NCI-H2196 treated with DMSO at 0.1 percent for 48 hours (cell line): ENCODE data around the gene STT3B.
"Not testable (repeated sequence)": the region's sequence is repeated elsewhere in the genome, so short reads cannot be mapped to it uniquely, and the experiment has no call there.

Experiments used
- DNase-seq: peaks from one replicate; lab custom pipeline; 2025; ENCODE audit not compliant: unreplicated experiment; lab: John Stamatoyannopoulos, UW

The STT3B gene

DNA sequence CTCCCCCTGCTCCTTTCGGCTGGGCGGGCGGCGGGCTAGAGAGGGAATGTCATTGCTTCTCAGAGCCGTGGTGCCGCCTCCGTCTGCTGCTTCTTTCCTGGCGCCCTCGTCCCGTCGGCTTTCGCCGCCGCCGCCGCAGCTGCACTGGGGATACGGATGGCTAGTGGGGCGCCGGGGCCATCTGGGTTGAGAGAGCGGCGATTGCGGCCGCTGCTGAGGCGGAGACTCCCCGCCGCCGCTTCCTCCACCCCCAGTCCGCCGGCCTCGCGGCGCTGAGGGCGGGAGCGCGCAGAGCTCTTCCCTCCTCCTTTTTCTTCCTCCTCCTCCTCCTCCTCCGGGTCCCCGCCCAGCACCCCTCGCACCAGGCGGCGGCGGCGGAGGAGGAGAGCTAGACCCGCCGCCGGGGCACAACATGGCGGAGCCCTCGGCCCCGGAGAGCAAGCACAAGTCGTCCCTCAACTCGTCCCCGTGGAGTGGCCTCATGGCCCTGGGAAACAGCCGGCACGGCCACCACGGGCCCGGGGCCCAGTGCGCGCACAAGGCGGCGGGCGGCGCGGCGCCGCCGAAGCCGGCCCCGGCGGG lies at the start of gene STT3B:
Gene STT3B (plus strand): TSS at position 339 of the 582 bp plus-strand sequence. CDS start 74 bp downstream, at position 413.
- DNase-seq: no peak

DNA sequence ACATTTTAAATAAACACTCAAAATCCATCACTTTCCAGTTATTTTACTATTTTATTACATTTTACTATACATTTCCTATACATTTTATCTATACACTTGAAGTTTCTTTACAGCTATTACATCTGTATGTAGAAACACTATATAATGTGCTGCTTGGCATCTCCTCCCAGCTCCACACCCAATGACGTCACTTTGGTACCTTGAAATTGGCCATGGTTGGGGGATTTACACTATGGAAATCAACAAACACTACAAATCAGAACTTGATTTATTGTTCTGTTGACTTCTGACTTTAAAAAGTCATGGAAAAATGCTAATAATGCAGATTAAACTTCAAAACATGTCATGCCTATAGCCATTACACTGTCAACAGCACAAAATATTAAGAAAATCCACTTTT lies 48.9 kb upstream of the STT3B start:
- DNase-seq: no peak

DNA sequence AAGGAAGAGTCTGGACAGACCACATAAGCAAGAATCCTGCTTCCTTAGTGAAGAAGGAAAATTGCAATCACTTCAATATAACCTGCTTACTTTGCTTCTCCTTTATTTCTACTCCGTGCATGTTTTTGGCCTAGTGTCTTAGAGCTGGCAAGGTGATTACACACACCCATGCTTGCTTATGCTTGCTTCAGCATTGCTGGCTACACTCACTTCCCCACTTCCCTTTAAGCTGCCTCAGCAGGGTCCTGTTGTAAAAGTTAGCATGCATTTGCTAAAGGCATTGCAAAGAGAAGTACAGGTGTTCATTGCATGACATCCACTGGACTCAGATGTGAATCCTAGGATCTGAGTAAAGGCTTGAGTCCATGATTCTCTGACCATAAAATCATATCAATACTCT lies 47.5 kb upstream of the STT3B start:
- no peak for DNase-seq

DNA sequence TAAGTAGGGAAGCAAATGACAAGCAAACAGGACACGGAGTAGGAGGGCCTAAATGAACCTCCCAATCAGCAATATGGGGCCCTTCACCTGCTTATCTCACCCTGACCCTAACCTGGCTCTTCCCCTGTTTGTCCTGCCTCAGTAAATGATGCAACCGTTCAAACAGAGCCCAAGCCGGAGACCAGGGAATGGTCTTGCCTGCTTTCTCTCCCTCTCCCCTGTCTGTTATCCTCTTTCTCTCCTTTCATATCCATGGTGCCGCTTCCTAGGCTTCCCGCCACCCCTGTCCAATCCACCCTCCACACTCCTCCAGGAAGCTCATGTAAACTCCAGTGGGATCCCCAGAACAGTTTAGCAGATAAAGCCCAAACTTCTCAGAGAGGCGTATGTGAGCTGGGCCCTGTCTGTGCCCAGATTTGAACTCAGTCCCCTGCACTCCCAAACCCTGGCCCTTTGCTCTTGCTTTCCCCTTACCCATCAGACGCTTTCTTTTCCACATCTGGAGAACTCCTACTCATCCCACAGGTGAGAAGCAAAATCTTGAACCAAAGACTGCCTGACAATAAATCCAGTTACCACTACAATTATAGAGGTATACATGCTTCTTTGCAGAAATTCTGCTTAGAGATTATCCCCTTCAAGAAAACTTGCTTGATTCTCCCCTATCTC lies 45.7 kb upstream of the STT3B start:
- DNase-seq: no peak

DNA sequence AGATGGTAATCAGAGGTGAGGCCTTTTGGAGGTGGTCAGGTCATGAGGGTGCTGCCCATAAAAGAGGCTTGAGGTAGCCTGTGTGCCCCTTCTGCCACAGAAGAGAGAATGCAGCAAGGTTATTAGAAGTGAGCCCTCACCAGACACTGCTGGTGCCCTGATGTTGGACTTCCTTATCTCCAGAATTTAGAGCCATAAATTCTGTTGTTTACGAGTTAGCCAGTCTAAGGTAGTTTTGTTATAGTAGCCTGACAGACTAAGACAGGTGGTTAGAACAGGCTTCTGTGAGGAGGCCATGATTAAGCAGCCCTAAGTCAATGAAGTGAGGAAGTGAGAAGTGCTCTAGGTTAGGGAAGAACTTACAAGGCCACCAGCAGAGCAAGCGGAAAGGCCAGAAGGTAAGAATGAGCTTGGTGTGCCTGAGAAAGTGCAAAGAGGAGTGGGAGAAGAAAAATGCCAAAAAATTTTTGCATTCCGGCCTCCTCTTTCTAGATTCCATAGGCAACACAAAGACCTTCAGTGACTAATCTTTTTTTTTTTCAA lies 44.2 kb upstream of the STT3B start:
- no peak for DNase-seq

- DNase-seq: no peak
These were observed 42.2 kb upstream of the STT3B start for GRCh38 chr3:31490502-31490901.

DNA sequence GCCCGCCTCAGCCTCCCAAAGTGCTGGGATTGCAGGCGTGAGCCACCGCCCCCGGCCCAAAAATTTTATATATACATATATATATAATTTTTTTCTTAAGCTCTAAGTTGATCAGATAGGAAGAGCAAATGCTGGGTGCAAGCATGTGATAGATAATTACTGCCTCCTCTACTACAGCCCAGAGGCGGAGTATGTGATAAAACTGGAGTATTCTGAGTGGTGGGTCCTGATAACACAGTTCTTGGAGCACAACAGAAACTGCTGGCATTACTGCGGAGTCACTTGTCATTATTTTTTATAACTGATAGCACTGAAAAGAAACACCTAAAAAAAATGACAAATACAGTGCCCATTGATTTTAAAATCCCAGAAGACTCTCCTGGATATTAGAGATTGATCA lies 41.1 kb upstream of the STT3B start:
- no peak for DNase-seq

DNA sequence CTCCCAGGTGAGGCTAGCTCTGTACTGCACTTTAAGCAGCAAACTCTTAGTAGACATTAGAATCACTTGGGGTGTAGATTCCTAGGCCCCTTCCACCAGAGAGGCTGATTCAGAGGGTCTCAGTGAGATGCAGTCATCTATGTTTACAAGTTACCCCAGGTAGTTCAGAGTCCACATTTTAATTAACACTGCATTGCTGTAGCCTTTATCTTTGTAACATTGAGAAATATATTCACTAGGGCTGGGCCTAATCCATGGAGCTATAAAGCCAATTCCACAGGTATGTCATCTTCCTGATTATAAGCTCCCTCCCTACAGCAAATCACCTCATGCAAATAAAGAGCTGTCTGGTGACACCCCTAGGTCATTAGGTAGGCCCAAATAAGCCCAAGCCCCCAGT lies 39.6 kb upstream of the STT3B start:
- no peak for DNase-seq

GRCh38 chr3:31495971-31496665 lies 36.6 kb upstream of the STT3B start:
- DNase-seq: no peak

- DNase-seq: no peak
These were observed 33.9 kb upstream of the STT3B start for GRCh38 chr3:31498791-31499190.

GRCh38 chr3:31499281-31499680 lies 33.4 kb upstream of the STT3B start:
- no peak for DNase-seq

GRCh38 chr3:31502803-31503221 lies 29.9 kb upstream of the STT3B start:
- DNase-seq: no peak

- no peak for DNase-seq
These were observed 29.3 kb upstream of the STT3B start for GRCh38 chr3:31503456-31503855.

- DNase-seq: no peak
These were observed 28.5 kb upstream of the STT3B start for GRCh38 chr3:31504230-31504629.

DNA sequence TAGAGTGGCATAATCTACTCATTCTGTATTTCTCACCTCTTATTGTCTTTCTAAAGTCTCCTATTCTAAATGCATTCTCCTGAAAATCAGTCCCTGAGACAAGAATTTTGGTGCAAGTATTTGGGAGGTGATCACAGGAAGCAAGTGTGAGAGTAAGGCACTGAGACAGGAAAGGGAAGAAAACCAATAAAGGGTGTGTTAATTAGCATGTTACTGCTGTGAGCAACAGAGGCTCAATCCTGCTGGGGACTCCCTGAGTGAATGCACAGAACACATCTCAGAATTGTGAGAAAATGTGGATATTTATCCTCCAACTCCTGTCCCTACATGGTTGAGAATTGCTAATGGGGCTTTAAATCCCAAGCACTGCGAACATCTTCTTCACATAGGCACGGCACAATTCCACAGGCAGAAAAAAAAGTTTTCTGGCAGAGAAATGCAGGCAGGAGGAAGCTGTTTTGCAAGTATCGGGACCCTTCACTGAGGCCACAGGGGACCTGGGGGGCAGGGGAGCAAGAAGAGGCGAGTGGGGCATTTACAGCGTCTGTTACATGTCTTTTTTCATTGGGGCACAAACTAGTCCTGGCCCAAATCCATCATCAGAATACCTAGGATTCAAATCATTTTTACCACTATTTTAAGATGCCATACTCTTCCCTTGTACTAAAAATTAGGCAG lies 27.2 kb upstream of the STT3B start:
- DNase-seq: no peak

DNA sequence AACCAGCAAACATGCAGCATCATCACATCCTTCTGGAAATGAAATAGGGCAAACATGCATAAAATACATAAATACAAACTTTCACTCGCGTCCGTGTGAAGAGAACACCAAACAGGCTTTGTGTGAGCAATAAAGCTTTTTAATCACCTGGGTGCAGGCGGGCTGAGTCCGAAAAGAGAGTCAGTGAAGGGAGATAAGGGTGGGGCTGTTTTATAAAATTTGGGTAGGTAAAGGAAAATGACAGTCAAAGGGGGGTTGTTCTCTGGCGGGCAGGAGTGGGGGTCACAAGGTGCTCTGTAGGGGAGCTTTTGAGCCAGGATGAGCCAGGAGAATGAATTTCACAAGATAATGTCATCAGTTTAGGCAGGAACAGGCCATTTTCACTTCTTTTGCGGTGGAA lies 26.2 kb upstream of the STT3B start:
- DNase-seq: not testable (repeated sequence)

DNA sequence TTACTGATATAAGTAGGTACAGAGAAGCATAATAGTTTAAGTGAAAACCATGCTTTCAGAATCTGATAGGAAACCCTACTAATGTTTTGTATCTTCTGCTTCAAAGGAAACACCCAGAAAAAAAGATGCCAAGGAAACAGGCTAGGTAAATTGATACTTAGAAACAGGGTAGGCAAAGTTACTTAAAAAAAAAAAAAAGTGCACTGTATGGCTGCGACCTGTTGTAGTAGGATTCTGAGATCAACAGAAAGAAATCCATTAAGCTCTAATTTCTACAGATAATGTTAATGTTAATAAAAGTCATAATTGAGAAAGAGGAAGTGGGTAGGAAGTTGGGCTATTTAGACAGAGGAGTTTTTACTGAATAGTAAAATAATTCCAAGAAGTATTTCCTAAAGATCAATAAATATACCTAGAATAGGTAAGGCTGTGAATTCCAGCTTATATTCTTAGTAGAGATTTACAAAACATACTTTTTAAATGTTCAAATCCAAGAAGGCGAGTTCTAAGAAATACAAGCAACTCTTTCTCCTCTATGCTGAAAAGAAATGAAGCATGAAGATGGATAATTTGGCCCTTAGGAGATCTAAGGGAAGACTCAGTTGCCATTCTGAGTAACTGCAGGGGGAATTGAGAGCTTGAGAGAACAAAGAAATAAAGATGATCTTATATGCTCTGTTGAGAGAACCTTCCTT lies 24.1 kb upstream of the STT3B start:
- no peak for DNase-seq

DNA sequence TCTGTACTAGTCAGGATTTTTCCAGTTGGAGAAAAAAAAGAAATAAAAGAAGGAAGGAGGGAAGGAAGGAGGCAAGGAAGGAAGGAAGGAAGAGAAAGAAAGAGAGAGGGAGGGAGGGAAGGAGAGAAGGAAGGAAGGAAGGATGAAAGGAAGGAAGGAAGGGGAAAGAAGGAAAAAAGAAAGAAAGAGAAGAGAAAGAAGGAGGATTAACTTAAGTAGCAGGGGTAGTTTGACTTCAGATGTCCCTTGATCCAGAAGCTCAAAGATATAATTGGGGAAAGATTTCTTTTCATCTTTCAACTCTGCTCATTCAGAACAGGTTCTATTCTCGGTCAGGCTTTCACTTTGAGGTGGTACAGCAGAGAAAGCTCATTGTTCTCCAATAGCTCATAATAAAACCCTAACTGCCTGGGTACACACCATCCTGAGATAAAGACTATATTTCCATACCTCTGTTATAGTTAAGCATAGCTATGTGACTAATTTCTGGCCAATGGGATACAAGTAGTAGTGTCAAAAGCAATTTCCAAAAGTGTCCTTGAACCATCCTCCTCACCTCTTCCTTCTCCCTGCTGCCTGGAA lies 23.5 kb upstream of the STT3B start:
- DNase-seq: no peak

DNA sequence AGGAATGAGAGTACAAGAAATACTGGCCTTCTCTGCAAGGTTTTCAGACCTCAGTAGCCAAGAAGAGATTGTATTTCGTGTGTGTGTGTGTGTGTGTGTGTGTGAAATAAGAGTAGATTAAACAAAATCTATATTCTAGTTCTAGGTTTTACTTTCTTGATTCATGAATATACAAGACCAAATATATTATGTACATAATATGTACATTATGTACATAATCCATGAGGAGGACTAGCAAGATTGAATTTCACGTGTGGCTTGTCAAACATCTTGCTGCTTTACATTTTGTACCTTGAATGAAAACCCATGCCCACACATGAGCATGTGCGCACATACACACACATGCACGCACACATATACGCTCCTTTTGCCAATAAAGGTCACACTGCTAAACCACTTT lies 18.2 kb upstream of the STT3B start:
- no peak for DNase-seq

- no peak for DNase-seq
These were observed 17.0 kb upstream of the STT3B start for GRCh38 chr3:31515486-31516284.
